Transverse colon (tissue), 4 donors: Measurements from ENCODE around the gene TEX11. TPM values are rescaled to one million over a fixed set of nuclear protein-coding genes. Genes with fewer than 3 reads are reported as not detected.
"Not testable (repeated sequence)": the region's sequence is repeated elsewhere in the genome, so short reads cannot be mapped to it uniquely, and the experiment has no call there.

ENCODE experiments used
- DNase-seq: peaks from one replicate; pipeline ENCODE4 v3.0.0-alpha.2; 2019
- H3K27ac ChIP-seq, 4 donors: fragments of 200-600 bp; sonication (generic); 2 replicates each; pipeline ENCODE4 v1.5.1; 2016 to 2018; ENCODE audit warnings: inconsistent platforms in 4 of 4
- H3K27me3 ChIP-seq: fragments of 200-600 bp; sonication (generic); 2 replicates; pipeline ENCODE4 v1.5.1; 2017; ENCODE audit warnings: inconsistent platforms
- H3K36me3 ChIP-seq, 4 donors: fragments of 200-600 bp; sonication (generic); 2 replicates each; pipeline ENCODE4 v1.5.1; 2017 to 2019; ENCODE audit warnings: inconsistent platforms in 4 of 4
- H3K4me1 ChIP-seq, 4 donors: fragments of 200-600 bp; sonication (generic); 2 replicates each; pipeline ENCODE4 v1.5.1; 2017 to 2020; ENCODE audit warnings: inconsistent platforms in 4 of 4
- H3K4me3 ChIP-seq, 4 donors: fragments of 200-600 bp; sonication (generic); 1 replicate in 1 of 4; 2 replicates in 3 of 4; pipeline versions ENCODE4 v1.5.1 to v1.6.1; 2017 to 2019; ENCODE audit warnings: inconsistent platforms in 4 of 4
- H3K9me3 ChIP-seq, 2 donors: fragments of 200-600 bp; sonication (generic); 2 replicates each; pipeline ENCODE4 v1.5.1; 2017 to 2019; ENCODE audit warnings: inconsistent platforms in 2 of 2
- CTCF ChIP-seq, 5 experiments: fragments of 200-600 bp in 3 of 5; fragments of 450-650 bp in 2 of 5; sonication (generic) in 3 of 5; IDR thresholded peaks; 1 replicate in 2 of 5; 2 replicates in 3 of 5; pipeline ENCODE4 v1.5.1; 2016 to 2017; ENCODE audit warnings: antibody characterized with exemption in 5 of 5, inconsistent platforms in 3 of 5, mild to moderate bottlenecking in 2 of 5, moderate library complexity in 1 of 5
- EP300 ChIP-seq: sonication (generic); formaldehyde crosslinking; IDR thresholded peaks from one replicate; pipeline ENCODE4 v1.6.1; 2017; ENCODE audit warnings: antibody characterized with exemption, low read depth
- POLR2A ChIP-seq: fragments of 450-650 bp; IDR thresholded peaks from one replicate; pipeline ENCODE4 v1.6.1; 2016; ENCODE audit warnings: antibody characterized with exemption, mild to moderate bottlenecking, moderate library complexity
- POLR2AphosphoS5 ChIP-seq, 3 donors: sonication (generic); formaldehyde crosslinking; IDR thresholded peaks; one replicate each; pipeline ENCODE4 v1.6.1; 2016; ENCODE audit warnings: antibody characterized with exemption in 3 of 3
- WGBS, 2 donors: methylation state at CpG; one replicate each; pipeline ENCODE4 v1.1.5; 2018; ENCODE audit warnings: low coverage in 1 of 2; 5-methylcytosine and 5-hydroxymethylcytosine counted together
- in situ Hi-C, 4 donors: fragments of 200-750 bp; cut with MboI; loops; one replicate each; pipeline versions ENCODE4 v1.15.0 to v1.15.1; 2017; ENCODE audit warnings: low sequenced_read_pairs in 3 of 4, low pct_ligation_motif_present in 1 of 4, low pct_unique_long_range_greater_than_20kb in 1 of 4
- intact Hi-C: fragments of 100-400 bp; cut with DNase I; formaldehyde crosslinking; loops from one replicate; pipeline ENCODE4 v1.15.1; 2023; ENCODE audit warnings: low total_unique reads
- total RNA-seq, 4 donors: library from RNA; depleted of rRNA; stranded (reverse); fragments of >200 nt; gene quantifications; one replicate each; pipeline ENCODE4 v1.1.0, GENCODE V29; 2016

The TEX11 gene
- total RNA-seq, 4 donors from 2014 or later: 0.27 to 0.79 TPM; not detected in 2

- no peak for DNase-seq
- in situ Hi-C loops: loop anchor here in 1 of 4 donors (25.0 kb wide), 1 partner anchor 257 kb away; the partner anchor contains the start of gene GDPD2
- H3K4me3 ChIP-seq: no peak overlapping the region
- TF ChIP-seq POLR2AphosphoS5 (IDR thresholded peaks at IDR 0.05) (no peak), EP300 (no peak), CTCF (IDR thresholded peaks at IDR 0.05) (no peak), POLR2A (no peak)
- no peaks in the 10 kb centered on the region for H3K4me1 ChIP-seq
- no peaks in the 10 kb centered on the region for H3K9me3 ChIP-seq
- no peaks in the 10 kb centered on the region for H3K36me3 ChIP-seq
- no peaks in the 10 kb centered on the region for H3K27me3 ChIP-seq
- intact Hi-C loops: no loop called here
- H3K27ac ChIP-seq: no peak overlapping the region
Observed at GRCh38 chrX:70669120-70669519, 239.4 kb downstream of the TEX11 start.

GRCh38 chrX:70664726-70665125 lies 243.8 kb downstream of the TEX11 start:
- Histone ChIP-seq H3K27me3 (no peaks in the 10 kb centered on the region), H3K36me3 (no peaks in the 10 kb centered on the region), H3K9me3 (no peaks in the 10 kb centered on the region), H3K4me1 (no peaks in the 10 kb centered on the region), H3K4me3 (no peak overlapping the region), H3K27ac (no peak overlapping the region)
- 19% methylated on average over 1 of the region's 1 CpG; no CpG with 5 or more reads in 1 of the 2 donors for whole genome bisulfite sequencing, 2 donors
- in situ Hi-C loops (loop anchor here in 1 of 4 donors (25.0 kb wide), 1 partner anchor 252 kb away; the partner anchor contains the start of gene GDPD2), intact Hi-C loops (no loop called here)
- peak in 3 of 5 experiments; percentile 17 to 23 (median 20) for TF ChIP-seq CTCF (IDR thresholded peaks at IDR 0.05)
- no peak for TF ChIP-seq EP300
- no peak for DNase-seq

GRCh38 chrX:70661124-70661523 lies 247.4 kb downstream of the TEX11 start:
- DNase-seq, H3K4me1 ChIP-seq, H3K27me3 ChIP-seq, intact Hi-C loops, H3K9me3 ChIP-seq, H3K4me3 ChIP-seq, H3K36me3 ChIP-seq, H3K27ac ChIP-seq: not testable (repeated sequence)
- in situ Hi-C loops: loop anchor here in 1 of 4 donors (25.0 kb wide), 1 partner anchor 249 kb away; the partner anchor contains the start of gene GDPD2
- 54% methylated on average over 11 of the region's 11 CpGs; no CpG with 5 or more reads in 1 of the 2 donors for WGBS, 2 donors

GRCh38 chrX:70657546-70657945 lies 251.0 kb downstream of the TEX11 start:
- H3K27ac ChIP-seq, H3K36me3 ChIP-seq, H3K4me3 ChIP-seq, DNase-seq, H3K4me1 ChIP-seq, H3K27me3 ChIP-seq, H3K9me3 ChIP-seq, intact Hi-C loops: not testable (repeated sequence)
- in situ Hi-C loops: loop anchor here in 1 of 4 donors (25.0 kb wide), 1 partner anchor 245 kb away; the partner anchor contains the start of gene GDPD2
- 76% methylated on average over 4 of the region's 4 CpGs; no CpG with 5 or more reads in 1 of the 2 donors for WGBS, 2 donors

GRCh38 chrX:70656304-70656703 lies 252.2 kb downstream of the TEX11 start:
- no peak overlapping the region for H3K4me3 ChIP-seq
- H3K27ac ChIP-seq: no peak overlapping the region
- H3K4me1 ChIP-seq: no peaks in the 10 kb centered on the region
- TF ChIP-seq POLR2A: no peak
- no peak for TF ChIP-seq POLR2AphosphoS5 (IDR thresholded peaks at IDR 0.05)
- no peak for TF ChIP-seq CTCF (IDR thresholded peaks at IDR 0.05)
- TF ChIP-seq EP300: no peak
- WGBS, 2 donors: 50 to 53% methylated on average over 1 to 4 of the region's 4 CpGs
- intact Hi-C loops (no loop called here), in situ Hi-C loops (loop anchor here in 1 of 4 donors (25.0 kb wide), 1 partner anchor 244 kb away; the partner anchor contains the start of gene GDPD2)
- H3K9me3 ChIP-seq: no peaks in the 10 kb centered on the region
- no peak for DNase-seq
- no peaks in the 10 kb centered on the region for H3K27me3 ChIP-seq
- H3K36me3 ChIP-seq: no peaks in the 10 kb centered on the region

- H3K36me3 ChIP-seq, H3K4me1 ChIP-seq, H3K9me3 ChIP-seq, intact Hi-C loops, H3K27ac ChIP-seq, H3K27me3 ChIP-seq, DNase-seq, H3K4me3 ChIP-seq, in situ Hi-C loops: not testable (repeated sequence)
- WGBS, 2 donors: 56% methylated on average over 3 of the region's 3 CpGs; no CpG with 5 or more reads in 1 of the 2 donors
Observed at GRCh38 chrX:70647910-70648309, 260.6 kb downstream of the TEX11 start.
